Esophagus muscularis mucosa (tissue), 4 donors: Measurements from ENCODE around the gene MAGI2. TPM values are rescaled to one million over a fixed set of nuclear protein-coding genes. Genes with fewer than 3 reads are reported as not detected.

Experiments
- DNase-seq: peaks from one replicate; pipeline ENCODE4 v3.0.0-alpha.2; 2017; ENCODE audit errors: extremely low spot score
- H3K27ac ChIP-seq, 4 donors: fragments of 200-600 bp; sonication (generic); replicated peaks in 1 of 4; 1 replicate in 3 of 4; 2 replicates in 1 of 4; pipeline ENCODE4 v1.5.1; 2016 to 2019; ENCODE audit warnings: mild to moderate bottlenecking in 1 of 4
- H3K27me3 ChIP-seq, 4 donors: fragments of 200-600 bp; sonication (generic); one replicate each; pipeline versions ENCODE4 v1.5.1 to v1.6.0; 2016 to 2019
- H3K36me3 ChIP-seq, 4 donors: fragments of 200-600 bp; sonication (generic); one replicate each; pipeline ENCODE4 v1.5.1; 2016 to 2019
- H3K4me1 ChIP-seq, 4 donors: fragments of 200-600 bp; sonication (generic); one replicate each; pipeline ENCODE4 v1.5.1; 2016 to 2019
- H3K4me3 ChIP-seq, 4 donors: fragments of 200-600 bp; sonication (generic); 1 replicate in 2 of 4; 2 replicates in 2 of 4; pipeline ENCODE4 v1.5.1; 2016 to 2019; ENCODE audit warnings: mild to moderate bottlenecking in 4 of 4, moderate library complexity in 1 of 4
- H3K9me3 ChIP-seq, 4 donors: fragments of 200-600 bp; sonication (generic); 1 replicate in 3 of 4; 2 replicates in 1 of 4; pipeline ENCODE4 v1.5.1; 2016 to 2019
- CTCF ChIP-seq, 3 experiments: fragments of 200-600 bp in 2 of 3; fragments of 450-650 bp in 1 of 3; sonication (generic) in 2 of 3; IDR thresholded peaks; one replicate each; pipeline ENCODE4 v1.5.1; 2017 to 2019; ENCODE audit warnings: antibody characterized with exemption in 3 of 3, mild to moderate bottlenecking in 2 of 3, moderate library complexity in 1 of 3
- EP300 ChIP-seq: sonication (generic); formaldehyde crosslinking; IDR thresholded peaks from one replicate; pipeline ENCODE4 v1.6.1; 2017; ENCODE audit warnings: antibody characterized with exemption
- POLR2A ChIP-seq: fragments of 450-650 bp; IDR thresholded peaks from one replicate; pipeline ENCODE4 v1.6.1; 2017; ENCODE audit warnings: antibody characterized with exemption, moderate library complexity, mild to moderate bottlenecking, low read depth
- POLR2AphosphoS5 ChIP-seq, 2 donors: sonication (generic); formaldehyde crosslinking; IDR thresholded peaks; one replicate each; pipeline ENCODE4 v1.6.1; 2017; ENCODE audit warnings: antibody characterized with exemption in 2 of 2
- WGBS: methylation state at CpG from one replicate; pipeline ENCODE4 v1.1.5; 2018; 5-methylcytosine and 5-hydroxymethylcytosine counted together
- intact Hi-C: fragments of 100-400 bp; cut with DNase I; formaldehyde crosslinking; loops from one replicate; pipeline ENCODE4 v1.15.1; 2023
- total RNA-seq, 4 donors: library from RNA; depleted of rRNA; stranded (reverse); fragments of >200 nt; gene quantifications; one replicate each; pipeline versions ENCODE4 v1.1.0 to v1.2.1, GENCODE V29; 2016

Gene MAGI2
- total RNA-seq, 4 donors from 2014 or later: 14.4 to 22.3 (median 21.2) TPM

GRCh38 chr7:79159040-79159664, 294.3 kb downstream of the MAGI2 start:
- 96% methylated on average over 5 of the region's 5 CpGs for WGBS
- Histone ChIP-seq H3K9me3 (no peaks in the 10 kb centered on the region), H3K4me1 (no peaks in the 10 kb centered on the region), H3K27ac (no peak overlapping the region), H3K4me3 (no peak overlapping the region), H3K27me3 (no peaks in the 10 kb centered on the region), H3K36me3 (no peaks in the 10 kb centered on the region)
- no peak for DNase-seq
- intact Hi-C loops: no loop called here
- TF ChIP-seq POLR2AphosphoS5 (IDR thresholded peaks at IDR 0.05) (no peak), CTCF (IDR thresholded peaks at IDR 0.05) (no peak), EP300 (no peak), POLR2A (no peak)

- Histone ChIP-seq H3K4me1 (no peaks in the 10 kb centered on the region), H3K9me3 (no peaks in the 10 kb centered on the region), H3K27me3 (no peaks in the 10 kb centered on the region), H3K36me3 (no peaks in the 10 kb centered on the region), H3K4me3 (no peak overlapping the region), H3K27ac (no peak overlapping the region)
- TF ChIP-seq CTCF (IDR thresholded peaks at IDR 0.05) (no peak), POLR2A (no peak), POLR2AphosphoS5 (IDR thresholded peaks at IDR 0.05) (no peak), EP300 (no peak)
- DNase-seq: no peak
- intact Hi-C loops: no loop called here
- 91% methylated on average over 2 of the region's 2 CpGs for WGBS
Observed at GRCh38 chr7:79157281-79157680, 296.2 kb downstream of the MAGI2 start.

GRCh38 chr7:79149831-79150230, 303.6 kb downstream of the MAGI2 start:
- no peaks in the 10 kb centered on the region for H3K9me3 ChIP-seq
- TF ChIP-seq POLR2AphosphoS5 (IDR thresholded peaks at IDR 0.05) (no peak), CTCF (IDR thresholded peaks at IDR 0.05) (no peak), POLR2A (no peak), EP300 (no peak)
- H3K4me3 ChIP-seq: no peak overlapping the region
- H3K27ac ChIP-seq: no peak overlapping the region
- H3K36me3 ChIP-seq: no peaks in the 10 kb centered on the region
- DNase-seq: no peak
- WGBS: 68% methylated on average over 1 of the region's 1 CpG
- intact Hi-C loops: no loop called here
- H3K27me3 ChIP-seq: no peaks in the 10 kb centered on the region
- no peaks in the 10 kb centered on the region for H3K4me1 ChIP-seq

GRCh38 chr7:79142706-79143105, 310.8 kb downstream of the MAGI2 start:
- intact Hi-C loops: no loop called here
- Histone ChIP-seq H3K4me1 (no peaks in the 10 kb centered on the region), H3K4me3 (no peak overlapping the region), H3K27me3 (no peaks in the 10 kb centered on the region), H3K36me3 (no peaks in the 10 kb centered on the region), H3K27ac (no peak overlapping the region), H3K9me3 (no peaks in the 10 kb centered on the region)
- no peak for DNase-seq
- WGBS: 83% methylated on average over 3 of the region's 3 CpGs
- no peak for TF ChIP-seq POLR2AphosphoS5 (IDR thresholded peaks at IDR 0.05)
- no peak for TF ChIP-seq POLR2A
- no peak for TF ChIP-seq CTCF (IDR thresholded peaks at IDR 0.05)
- TF ChIP-seq EP300: no peak

GRCh38 chr7:79141252-79141651, 312.2 kb downstream of the MAGI2 start:
- Histone ChIP-seq H3K4me3 (no peak overlapping the region), H3K27me3 (no peaks in the 10 kb centered on the region), H3K9me3 (no peaks in the 10 kb centered on the region), H3K4me1 (no peaks in the 10 kb centered on the region), H3K27ac (no peak overlapping the region), H3K36me3 (no peaks in the 10 kb centered on the region)
- DNase-seq: no peak
- WGBS: 63% methylated on average over 1 of the region's 1 CpG
- no peak for TF ChIP-seq POLR2AphosphoS5 (IDR thresholded peaks at IDR 0.05)
- no peak for TF ChIP-seq CTCF (IDR thresholded peaks at IDR 0.05)
- TF ChIP-seq POLR2A: no peak
- TF ChIP-seq EP300: no peak
- intact Hi-C loops: no loop called here
